Measurements from ENCODE around the gene SERPINB12.

- TF ChIP-seq, protein P1, sequence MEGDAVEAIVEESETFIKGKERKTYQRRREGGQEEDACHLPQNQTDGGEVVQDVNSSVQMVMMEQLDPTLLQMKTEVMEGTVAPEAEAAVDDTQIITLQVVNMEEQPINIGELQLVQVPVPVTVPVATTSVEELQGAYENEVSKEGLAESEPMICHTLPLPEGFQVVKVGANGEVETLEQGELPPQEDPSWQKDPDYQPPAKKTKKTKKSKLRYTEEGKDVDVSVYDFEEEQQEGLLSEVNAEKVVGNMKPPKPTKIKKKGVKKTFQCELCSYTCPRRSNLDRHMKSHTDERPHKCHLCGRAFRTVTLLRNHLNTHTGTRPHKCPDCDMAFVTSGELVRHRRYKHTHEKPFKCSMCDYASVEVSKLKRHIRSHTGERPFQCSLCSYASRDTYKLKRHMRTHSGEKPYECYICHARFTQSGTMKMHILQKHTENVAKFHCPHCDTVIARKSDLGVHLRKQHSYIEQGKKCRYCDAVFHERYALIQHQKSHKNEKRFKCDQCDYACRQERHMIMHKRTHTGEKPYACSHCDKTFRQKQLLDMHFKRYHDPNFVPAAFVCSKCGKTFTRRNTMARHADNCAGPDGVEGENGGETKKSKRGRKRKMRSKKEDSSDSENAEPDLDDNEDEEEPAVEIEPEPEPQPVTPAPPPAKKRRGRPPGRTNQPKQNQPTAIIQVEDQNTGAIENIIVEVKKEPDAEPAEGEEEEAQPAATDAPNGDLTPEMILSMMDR (conservative IDR thresholded peaks at IDR 0.05) = no peak
- no peak for TF ChIP-seq EZH2 (IDR thresholded peaks at IDR 0.05; ENCODE audit: low read depth)
These were observed 13.2 kb upstream of the SERPINB12 start for GRCh38 chr18:63528863-63529492.

All from PC-9 (cell line).